Osteocyte (in vitro differentiated cells): ENCODE results near the gene CYFIP2. TPM values are rescaled to one million over a fixed set of nuclear protein-coding genes. Genes with fewer than 3 reads are reported as not detected.

ENCODE experiments used
- DNase-seq: peaks from one replicate; pipeline ENCODE4 v3.0.0; 2021; ENCODE audit warnings: mixed read lengths; ENCODE audit not compliant: unreplicated experiment; ENCODE audit errors: extremely low spot score
- H3K27ac Mint-ChIP-seq: one replicate; pipeline ENCODE4 v1.8.0; 2021; ENCODE audit warnings: mild to moderate bottlenecking, mixed read lengths; ENCODE audit not compliant: unreplicated experiment
- H3K27me3 Mint-ChIP-seq: one replicate; pipeline ENCODE4 v1.8.0; 2021; ENCODE audit warnings: mixed read lengths; ENCODE audit not compliant: unreplicated experiment
- H3K36me3 Mint-ChIP-seq: one replicate; pipeline ENCODE4 v1.8.0; 2021; ENCODE audit warnings: mixed read lengths; ENCODE audit not compliant: unreplicated experiment
- H3K4me1 Mint-ChIP-seq: one replicate; pipeline ENCODE4 v1.8.0; 2021; ENCODE audit warnings: mixed read lengths; ENCODE audit not compliant: unreplicated experiment
- H3K4me3 Mint-ChIP-seq: one replicate; pipeline ENCODE4 v1.8.0; 2021; ENCODE audit warnings: mild to moderate bottlenecking, moderate library complexity, mixed read lengths; ENCODE audit not compliant: unreplicated experiment
- H3K9me3 Mint-ChIP-seq: one replicate; pipeline ENCODE4 v1.8.0; 2021; ENCODE audit warnings: mixed read lengths; ENCODE audit not compliant: unreplicated experiment
- CTCF ChIP-seq: fragments of 200-600 bp; sonication (generic); IDR thresholded peaks from 2 replicates; pipeline ENCODE4 v1.5.0; 2021; ENCODE audit warnings: antibody characterized with exemption, mild to moderate bottlenecking, moderate library complexity
- total RNA-seq: library from RNA; stranded (reverse); gene quantifications from 2 replicates; pipeline ENCODE4 v1.2.1, GENCODE V29; 2021

Gene CYFIP2
- total RNA-seq, 1 donor from 2014 or later, result 26.4 TPM

DNA sequence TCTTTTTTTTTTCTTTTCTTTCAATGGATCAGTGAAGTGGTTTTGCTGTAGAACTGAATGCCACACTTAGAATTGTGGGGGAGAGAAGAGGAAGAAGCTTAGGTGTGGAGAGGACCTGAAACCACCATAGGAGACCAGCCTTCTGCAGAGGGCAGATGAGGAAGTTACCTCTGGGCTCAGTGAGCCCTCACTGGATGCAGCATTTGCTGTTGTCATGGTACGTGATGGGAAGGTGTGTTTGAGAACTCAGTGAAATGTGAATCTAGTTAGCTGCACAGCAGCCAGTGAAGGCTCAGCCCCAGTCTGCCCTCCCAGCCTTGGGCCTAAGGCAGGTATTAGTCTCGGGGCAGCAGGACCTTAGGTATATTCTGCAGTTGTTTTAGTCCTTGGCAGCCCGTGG, 17.5 kb downstream of the CYFIP2 start:
- H3K4me1 Mint-ChIP-seq, result peaks cover 18% of the 10 kb centered on the region
- no peaks in the 10 kb centered on the region for H3K9me3 Mint-ChIP-seq

GRCh38 chr5:157284458-157285212, 18.7 kb downstream of the CYFIP2 start:
- H3K27me3 Mint-ChIP-seq, result no peaks in the 10 kb centered on the region
- peaks cover 4% of the 10 kb centered on the region for H3K36me3 Mint-ChIP-seq
- no peak for TF ChIP-seq CTCF
- no peak overlapping the region for H3K4me3 Mint-ChIP-seq
- peaks cover 17% of the 10 kb centered on the region for H3K4me1 Mint-ChIP-seq
- DNase-seq, result no peak
- H3K9me3 Mint-ChIP-seq, result no peaks in the 10 kb centered on the region
- H3K27ac Mint-ChIP-seq, result no peak overlapping the region

More for the DNA sequence above, 17.5 kb downstream of the CYFIP2 start:
- peaks cover 4% of the 10 kb centered on the region for H3K36me3 Mint-ChIP-seq
- H3K4me3 Mint-ChIP-seq, result no peak overlapping the region
- no peak for TF ChIP-seq CTCF
- H3K27me3 Mint-ChIP-seq, result no peaks in the 10 kb centered on the region
- H3K27ac Mint-ChIP-seq, result no peak overlapping the region
- no peak for DNase-seq

DNA sequence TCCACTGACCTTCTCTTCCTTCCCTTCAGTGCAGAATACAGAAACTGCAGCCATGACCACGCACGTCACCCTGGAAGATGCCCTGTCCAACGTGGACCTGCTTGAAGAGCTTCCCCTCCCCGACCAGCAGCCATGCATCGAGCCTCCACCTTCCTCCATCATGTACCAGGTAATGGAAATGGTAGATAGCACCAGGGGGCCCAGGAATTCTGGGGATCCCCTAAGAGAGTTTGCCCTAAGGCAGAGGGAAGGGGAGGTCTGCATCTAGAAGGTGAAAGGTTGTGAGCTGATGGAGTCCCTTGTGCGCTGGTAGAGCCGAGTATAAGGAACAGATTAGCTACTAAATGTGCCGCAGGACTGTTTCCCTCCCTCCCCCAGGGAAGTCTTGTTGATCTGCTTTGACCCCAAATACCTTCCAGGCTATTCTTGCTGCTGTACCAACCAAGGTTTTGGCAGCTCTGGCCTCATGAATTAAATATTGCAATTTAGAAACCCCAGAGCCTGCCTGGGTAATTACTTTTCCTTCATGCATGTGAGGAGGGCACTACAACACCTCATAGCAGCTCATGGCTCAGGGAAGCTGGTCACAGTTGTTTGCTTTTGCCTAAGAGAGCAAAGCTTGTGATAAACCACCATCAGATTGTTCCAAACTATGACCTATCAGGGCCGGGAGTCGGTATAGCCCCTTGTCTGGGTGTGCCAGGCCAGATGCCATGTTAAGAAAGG, 19.6 kb downstream of the CYFIP2 start:
- H3K27me3 Mint-ChIP-seq, result no peaks in the 10 kb centered on the region
- H3K4me3 Mint-ChIP-seq, result no peak overlapping the region
- peak; percentile 51 for DNase-seq

GRCh38 chr5:157286761-157287211, 20.9 kb downstream of the CYFIP2 start:
- Mint-ChIP-seq H3K27ac (no peak overlapping the region), H3K36me3 (peaks cover 4% of the 10 kb centered on the region), H3K4me1 (peaks cover 23% of the 10 kb centered on the region), H3K4me3 (no peak overlapping the region), H3K9me3 (no peaks in the 10 kb centered on the region), H3K27me3 (no peaks in the 10 kb centered on the region)
- no peak for DNase-seq
- TF ChIP-seq CTCF, result no peak

More for the DNA sequence above, 19.6 kb downstream of the CYFIP2 start:
- H3K4me1 Mint-ChIP-seq, result peaks cover 19% of the 10 kb centered on the region
- no peak for TF ChIP-seq CTCF
- H3K9me3 Mint-ChIP-seq, result no peaks in the 10 kb centered on the region
- peaks cover 4% of the 10 kb centered on the region for H3K36me3 Mint-ChIP-seq
- no peak overlapping the region for H3K27ac Mint-ChIP-seq
